Smooth muscle cell (in vitro differentiated cells): ENCODE data around the gene ABCB9. TPM values are rescaled to one million over a fixed set of nuclear protein-coding genes. Genes with fewer than 3 reads are reported as not detected.
"Not testable (repeated sequence)": the region's sequence is repeated elsewhere in the genome, so short reads cannot be mapped to it uniquely, and the experiment has no call there.

Source experiments
- DNase-seq: peaks from one replicate; lab custom pipeline; 2025; ENCODE audit not compliant: unreplicated experiment; lab: John Stamatoyannopoulos, UW
- H2AFZ ChIP-seq: fragments of 200-600 bp; sonication (generic); 2 replicates; pipeline ENCODE4 v1.6.0; 2016; ENCODE audit warnings: antibody characterized with exemption, low read depth, mild to moderate bottlenecking
- H3F3A ChIP-seq: fragments of 200-600 bp; sonication (generic); 2 replicates; pipeline ENCODE4 v1.6.0; 2017; ENCODE audit warnings: antibody characterized with exemption, low read depth
- H3K27ac ChIP-seq: fragments of 200-600 bp; sonication (generic); 2 replicates; pipeline ENCODE4 v1.5.1; 2016; ENCODE audit warnings: low read depth, mild to moderate bottlenecking
- H3K27me3 ChIP-seq: fragments of 200-600 bp; sonication (generic); 2 replicates; pipeline ENCODE4 v1.6.1; 2016; ENCODE audit warnings: low read depth, mild to moderate bottlenecking
- H3K36me3 ChIP-seq: fragments of 200-600 bp; sonication (generic); 2 replicates; pipeline ENCODE4 v1.5.1; 2016; ENCODE audit warnings: low read depth
- H3K4me1 ChIP-seq: fragments of 200-600 bp; sonication (generic); 2 replicates; pipeline ENCODE4 v1.5.1; 2016; ENCODE audit warnings: low read depth
- H3K4me2 ChIP-seq: fragments of 200-600 bp; sonication (generic); 2 replicates; pipeline ENCODE4 v1.6.0; 2016; ENCODE audit warnings: mild to moderate bottlenecking
- H3K4me3 ChIP-seq: fragments of 200-600 bp; sonication (generic); 2 replicates; pipeline ENCODE4 v1.5.1; 2016; ENCODE audit warnings: mild to moderate bottlenecking
- H3K79me2 ChIP-seq: fragments of 200-600 bp; sonication (generic); 2 replicates; pipeline ENCODE4 v1.6.0; 2016; ENCODE audit warnings: low read depth, mild to moderate bottlenecking
- H3K9ac ChIP-seq: fragments of 200-600 bp; sonication (generic); 2 replicates; pipeline ENCODE4 v1.6.0; 2016; ENCODE audit warnings: low read depth
- H3K9me3 ChIP-seq: fragments of 200-600 bp; sonication (generic); replicated peaks from 2 replicates; pipeline ENCODE4 v1.5.1; 2016; ENCODE audit warnings: low read depth
- H4K20me1 ChIP-seq: fragments of 200-600 bp; sonication (generic); 2 replicates; pipeline ENCODE4 v1.6.0; 2016; ENCODE audit warnings: low read depth
- WGBS: methylation state at CpG from one replicate; pipeline ENCODE4 v1.1.7; 2016; ENCODE audit warnings: low lambda C conversion rate; 5-methylcytosine and 5-hydroxymethylcytosine counted together
- polyA plus RNA-seq: library from polyadenylated mRNA; unstranded; fragments of >200 nt; fragmentation: Nextera tagmentation; extraction: Ambion mirVana; gene quantifications from 2 replicates; pipeline ENCODE4 v1.2.1, GENCODE V29; 2016
- total RNA-seq: library from RNA; depleted of rRNA; stranded (reverse); fragments of >200 nt; gene quantifications from 2 replicates; pipeline ENCODE4 v1.2.3, GENCODE V29; 2014
- TF ChIP-seq, protein P1 (sequence below): fragments of 200-600 bp; sonication (generic); IDR thresholded peaks from 2 replicates; pipeline ENCODE4 v1.5.1; 2017; ENCODE audit warnings: borderline replicate concordance, mild to moderate bottlenecking, antibody characterized with exemption; ENCODE audit not compliant: insufficient read depth, poor library complexity, severe bottlenecking

ABCB9 gene
- total RNA-seq, result 4.4 and 8.2 TPM in 2 replicates
- polyA plus RNA-seq, result 7.4 and 8.0 TPM in 2 replicates

DNA sequence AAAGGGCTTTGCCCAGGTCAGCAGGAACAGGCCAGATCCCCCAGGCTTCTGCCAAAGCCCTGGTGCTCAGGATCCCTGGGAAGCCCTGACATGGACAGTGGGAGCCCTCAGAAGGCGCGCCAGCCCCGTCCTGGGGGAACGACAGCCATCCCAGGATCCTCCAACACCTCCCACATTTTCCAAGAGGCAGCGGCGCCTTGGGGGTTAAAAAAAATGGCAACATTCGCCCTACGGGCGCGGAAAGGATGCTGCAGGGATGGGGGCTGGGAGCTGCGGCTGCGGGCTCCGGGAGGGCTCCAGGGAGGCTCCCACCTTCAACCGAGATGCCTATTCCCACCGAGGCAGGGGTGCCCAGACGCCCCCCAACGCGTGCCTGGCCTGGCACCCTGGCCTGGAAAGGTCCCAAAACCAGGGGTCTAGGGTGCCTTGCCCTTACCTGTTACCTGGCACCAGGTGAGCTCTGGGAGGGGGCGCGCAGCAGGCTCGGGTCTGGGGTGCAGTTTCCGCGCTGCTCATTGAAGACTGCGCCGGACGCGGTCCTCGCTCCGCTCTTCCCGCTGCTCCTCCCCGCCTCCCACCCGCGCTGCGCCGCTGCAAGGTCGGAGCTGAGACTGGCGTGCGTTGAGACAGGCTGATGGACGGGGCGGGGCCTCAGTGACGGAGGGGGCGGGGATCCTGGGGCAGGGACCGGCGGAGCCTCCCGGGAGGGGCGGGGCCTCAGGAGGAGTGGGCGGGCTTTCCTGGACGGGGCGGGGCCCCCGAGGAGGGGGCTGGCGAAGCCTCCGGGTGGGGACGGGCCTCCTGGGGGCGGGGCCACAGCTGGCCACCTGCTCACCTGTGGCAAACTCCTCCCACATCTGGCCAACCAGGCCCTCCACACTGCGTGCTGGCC lies at the start of gene ABCB9:
Gene ABCB9 (minus strand): TSS at position 613 of the 892 bp plus-strand sequence. CDS start 6,228 bp downstream, outside the sequence.
- Histone ChIP-seq H4K20me1 (no peaks in the 10 kb centered on the region), H3K9ac (peak within 1 kb of the TSS; percentile 4), H3K27ac (no peak within 1 kb of the TSS), H3K79me2 (no peaks in the 10 kb centered on the region), H3F3A (no peaks in the 10 kb centered on the region), H3K4me1 (peaks cover 10% of the 10 kb centered on the region), H2AFZ (peak within 1 kb of the TSS; percentile 59), H3K36me3 (no peaks in the 10 kb centered on the region), H3K4me2 (peak within 1 kb of the TSS; percentile 87), H3K27me3 (no peaks in the 10 kb centered on the region), H3K4me3 (peak within 1 kb of the TSS; percentile 61), H3K9me3 (no peaks in the 10 kb centered on the region)
- peak; percentile 84 for DNase-seq
- WGBS, result 3% methylated on average over 33 of the region's 55 CpGs
- TF ChIP-seq, protein P1, sequence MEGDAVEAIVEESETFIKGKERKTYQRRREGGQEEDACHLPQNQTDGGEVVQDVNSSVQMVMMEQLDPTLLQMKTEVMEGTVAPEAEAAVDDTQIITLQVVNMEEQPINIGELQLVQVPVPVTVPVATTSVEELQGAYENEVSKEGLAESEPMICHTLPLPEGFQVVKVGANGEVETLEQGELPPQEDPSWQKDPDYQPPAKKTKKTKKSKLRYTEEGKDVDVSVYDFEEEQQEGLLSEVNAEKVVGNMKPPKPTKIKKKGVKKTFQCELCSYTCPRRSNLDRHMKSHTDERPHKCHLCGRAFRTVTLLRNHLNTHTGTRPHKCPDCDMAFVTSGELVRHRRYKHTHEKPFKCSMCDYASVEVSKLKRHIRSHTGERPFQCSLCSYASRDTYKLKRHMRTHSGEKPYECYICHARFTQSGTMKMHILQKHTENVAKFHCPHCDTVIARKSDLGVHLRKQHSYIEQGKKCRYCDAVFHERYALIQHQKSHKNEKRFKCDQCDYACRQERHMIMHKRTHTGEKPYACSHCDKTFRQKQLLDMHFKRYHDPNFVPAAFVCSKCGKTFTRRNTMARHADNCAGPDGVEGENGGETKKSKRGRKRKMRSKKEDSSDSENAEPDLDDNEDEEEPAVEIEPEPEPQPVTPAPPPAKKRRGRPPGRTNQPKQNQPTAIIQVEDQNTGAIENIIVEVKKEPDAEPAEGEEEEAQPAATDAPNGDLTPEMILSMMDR, result no peak

GRCh38 chr12:123014473-123014872 lies 48.2 kb upstream of the ABCB9 start:
- not testable (repeated sequence) for H3K4me1 ChIP-seq, H3K36me3 ChIP-seq, DNase-seq, H3K9me3 ChIP-seq, H3K27ac ChIP-seq, H2AFZ ChIP-seq, H3F3A ChIP-seq, H3K4me2 ChIP-seq, H4K20me1 ChIP-seq, H3K4me3 ChIP-seq, H3K79me2 ChIP-seq, H3K27me3 ChIP-seq, H3K9ac ChIP-seq
- WGBS, result 94% methylated on average over 4 of the region's 4 CpGs

GRCh38 chr12:123013185-123014095 lies 47.2 kb upstream of the ABCB9 start:
- WGBS, result 96% methylated on average over 19 of the region's 19 CpGs
- TF ChIP-seq, protein P1, result no peak

GRCh38 chr12:123011701-123012100 lies 45.4 kb upstream of the ABCB9 start:
- H3K4me1 ChIP-seq, result no peaks in the 10 kb centered on the region
- no peaks in the 10 kb centered on the region for H3K27me3 ChIP-seq
- H3K79me2 ChIP-seq, result no peaks in the 10 kb centered on the region
- H4K20me1 ChIP-seq, result no peaks in the 10 kb centered on the region
- TF ChIP-seq, protein P1, result no peak
- H3K36me3 ChIP-seq, result no peaks in the 10 kb centered on the region
- H2AFZ ChIP-seq, result no peak overlapping the region
- H3K4me2 ChIP-seq, result no peak overlapping the region
- H3K4me3 ChIP-seq, result no peak overlapping the region
- 70% methylated on average over 6 of the region's 6 CpGs for WGBS
- no peaks in the 10 kb centered on the region for H3K9me3 ChIP-seq
- no peak overlapping the region for H3K9ac ChIP-seq
- H3F3A ChIP-seq, result no peaks in the 10 kb centered on the region
- no peak overlapping the region for H3K27ac ChIP-seq
- DNase-seq, result no peak

More at GRCh38 chr12:123013185-123014095, 47.2 kb upstream of the ABCB9 start:
- Histone ChIP-seq H3K4me1 (no peaks in the 10 kb centered on the region), H2AFZ (no peak overlapping the region), H3K9me3 (no peaks in the 10 kb centered on the region), H3K4me3 (no peak overlapping the region), H3K9ac (no peak overlapping the region), H3K4me2 (no peak overlapping the region), H4K20me1 (no peaks in the 10 kb centered on the region), H3K79me2 (no peaks in the 10 kb centered on the region), H3K27ac (no peak overlapping the region), H3K27me3 (no peaks in the 10 kb centered on the region), H3F3A (no peaks in the 10 kb centered on the region), H3K36me3 (no peaks in the 10 kb centered on the region)
- no peak for DNase-seq
